HepG2 (cell line): ENCODE results near the gene CBX2. TPM values are rescaled to one million over a fixed set of nuclear protein-coding genes. Genes with fewer than 3 reads are reported as not detected.

ENCODE experiments used
- CBX2 ChIP-seq, 2 experiments: fragments of 200-600 bp in 1 of 2; sonication (generic); formaldehyde crosslinking in 1 of 2; IDR thresholded peaks; 2 replicates each; pipeline versions ENCODE4 v1.7.0 to v1.8.1; 2018 to 2022; ENCODE audit warnings: low read depth in 2 of 2, low read length in 1 of 2, mild to moderate bottlenecking in 1 of 2, missing genetic modification reagents in 1 of 2
- HES4 ChIP-seq: sonication (generic); formaldehyde crosslinking; IDR thresholded peaks from 2 replicates; pipeline ENCODE4 v1.9.0; 2021; ENCODE audit warnings: mild to moderate bottlenecking, missing genetic modification reagents, borderline replicate concordance
- HNRNPK ChIP-seq: fragments of 200-400 bp; formaldehyde crosslinking; IDR thresholded peaks from 2 replicates; pipeline ENCODE4 v1.6.1; 2018; ENCODE audit warnings: low read length, low read depth, moderate library complexity, mild to moderate bottlenecking; ENCODE audit not compliant: poor library complexity, severe bottlenecking
- KAT7 ChIP-seq: IDR thresholded peaks from 2 replicates; pipeline ENCODE4 v1.6.1; 2018; ENCODE audit warnings: borderline replicate concordance, missing compliant biosample characterization
- KDM2A ChIP-seq: sonication (generic); formaldehyde crosslinking; IDR thresholded peaks from 2 replicates; pipeline ENCODE4 v1.4.0; 2020; ENCODE audit warnings: low read depth, missing genetic modification reagents, borderline replicate concordance
- MAFG ChIP-seq: sonication (generic); formaldehyde crosslinking; IDR thresholded peaks from 2 replicates; pipeline ENCODE4 v1.5.1; 2020; ENCODE audit warnings: mild to moderate bottlenecking, missing genetic modification reagents
- MTA1 ChIP-seq: sonication (generic); formaldehyde crosslinking; IDR thresholded peaks from 2 replicates; pipeline ENCODE4 v1.4.0; 2020; ENCODE audit warnings: missing genetic modification reagents, mild to moderate bottlenecking, borderline replicate concordance
- PHF5A ChIP-seq: IDR thresholded peaks from one replicate; pipeline ENCODE4 v1.6.1; 2018; ENCODE audit warnings: low read depth, missing genetic modification reagents; ENCODE audit not compliant: unreplicated experiment
- POGZ ChIP-seq: sonication (generic); formaldehyde crosslinking; IDR thresholded peaks from 2 replicates; pipeline ENCODE4 v1.4.0; 2020; ENCODE audit warnings: mild to moderate bottlenecking, missing genetic modification reagents
- RBAK ChIP-seq: sonication (generic); formaldehyde crosslinking; IDR thresholded peaks from 2 replicates; pipeline ENCODE4 v1.5.1; 2020; ENCODE audit warnings: mild to moderate bottlenecking, missing genetic modification reagents
- SRY ChIP-seq: sonication (generic); formaldehyde crosslinking; IDR thresholded peaks from 2 replicates; pipeline ENCODE4 v1.8.0; 2022; ENCODE audit warnings: mild to moderate bottlenecking, missing genetic modification reagents
- ZFP62 ChIP-seq: sonication (generic); formaldehyde crosslinking; IDR thresholded peaks from 2 replicates; pipeline ENCODE4 v1.4.0; 2020; ENCODE audit warnings: missing genetic modification reagents
- ZNF124 ChIP-seq: sonication (generic); formaldehyde crosslinking; IDR thresholded peaks from 2 replicates; pipeline ENCODE4 v1.4.0; 2020; ENCODE audit warnings: missing genetic modification reagents
- ZNF33B ChIP-seq: sonication (generic); formaldehyde crosslinking; IDR thresholded peaks from 2 replicates; pipeline ENCODE4 v1.5.1; 2020; ENCODE audit warnings: mild to moderate bottlenecking, missing genetic modification reagents
- ZNF687 ChIP-seq: sonication (generic); formaldehyde crosslinking; IDR thresholded peaks from 2 replicates; pipeline ENCODE4 v1.5.1; 2020; ENCODE audit warnings: mild to moderate bottlenecking, missing genetic modification reagents, moderate library complexity
- polyA plus RNA-seq, 8 experiments: library from polyadenylated mRNA; depleted of rRNA in 3 of 8; stranded (reverse) in 7 of 8; unstranded in 1 of 8; fragments of >200 nt; fragmentation: Illumina TruSeq in 4 of 8; extraction: Trizol in 4 of 8; gene quantifications; 2 replicates each; pipeline versions ENCODE4 v1.2.1 to v1.2.3, GENCODE V29; 2011 to 2016; ENCODE audit warnings: low read depth in 4 of 8, missing spikeins in 1 of 8, mixed read lengths in 1 of 8; ENCODE audit not compliant: insufficient read depth in 1 of 8
- total RNA-seq, 5 experiments: library from RNA; depleted of rRNA; stranded (reverse); fragments of >200 nt; fragmentation: Illumina TruSeq; extraction: Trizol; gene quantifications; 2 replicates each; pipeline ENCODE4 v1.2.3, GENCODE V29; 2016; ENCODE audit warnings: low read depth in 1 of 5
- TF ChIP-seq, protein P1 (sequence below): sonication (generic); formaldehyde crosslinking; IDR thresholded peaks from 2 replicates; pipeline ENCODE4 v1.5.1; 2020; ENCODE audit warnings: missing genetic modification reagents, mild to moderate bottlenecking, borderline replicate concordance
- TF ChIP-seq, protein P2 (sequence below): sonication (generic); formaldehyde crosslinking; IDR thresholded peaks from 2 replicates; pipeline ENCODE4 v1.5.0; 2020; ENCODE audit warnings: missing genetic modification reagents
- TF ChIP-seq, protein P3 (sequence below): sonication (generic); formaldehyde crosslinking; conservative IDR thresholded peaks from 2 replicates; pipeline ENCODE4 v1.4.0; 2020; ENCODE audit warnings: mild to moderate bottlenecking, missing genetic modification reagents, moderate library complexity

Gene CBX2
- total and polyA plus RNA-seq, 2 of the 13 experiments (the other 11 are each of a cell fraction or from before 2014, with no cell fraction given) = 14.5 to 31.1 TPM

DNA sequence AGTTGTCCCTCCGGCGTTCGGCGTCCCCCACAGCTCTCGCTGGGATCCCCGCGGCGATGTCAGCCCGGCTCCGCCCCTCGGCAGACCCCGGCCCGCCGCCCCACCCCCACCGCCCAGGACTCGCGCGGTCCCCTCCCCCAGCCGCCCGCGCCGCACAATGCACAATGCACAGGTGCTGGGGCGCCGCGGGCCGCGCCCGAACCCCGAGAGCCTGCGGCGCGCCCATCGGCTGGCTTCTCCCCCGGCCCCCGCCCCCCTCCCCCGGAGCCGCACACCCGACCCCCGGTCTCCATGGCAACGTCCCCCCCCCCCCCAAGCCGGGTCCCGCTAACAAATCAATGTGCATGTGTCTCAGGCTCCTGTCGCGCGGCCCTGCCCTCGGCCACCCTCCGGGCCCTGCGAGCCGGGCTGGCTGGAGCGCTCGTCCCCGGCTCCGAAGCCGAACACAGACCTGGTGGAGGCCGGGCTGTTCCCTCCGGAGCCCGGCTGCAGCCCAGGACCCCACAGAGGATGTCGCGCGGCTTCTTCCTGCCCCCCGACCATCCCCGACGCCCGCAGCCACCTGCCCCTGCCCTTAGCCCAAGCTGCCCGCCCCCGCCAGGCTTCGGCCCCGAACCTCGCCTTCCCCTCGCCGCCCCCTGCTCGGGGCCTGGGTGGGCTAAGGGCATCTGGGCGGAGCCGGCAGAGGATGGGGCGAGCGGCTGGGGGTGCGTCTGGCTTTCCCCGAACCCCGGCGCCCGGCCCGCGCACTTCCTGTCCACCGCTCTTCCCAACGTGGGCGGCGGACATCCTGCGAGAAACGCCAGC is 19.7 kb downstream of the CBX2 start (continued):
- TF ChIP-seq ZNF687 (CRISPR knock-in tag) (0 out of 2 replicates have a peak, but pooled peaks have one; percentile 3), SRY (CRISPR knock-in tag) (no peak), MTA1 (CRISPR knock-in tag) (no peak), MAFG (CRISPR knock-in tag) (no peak), RBAK (CRISPR knock-in tag) (no peak), PHF5A (CRISPR knock-in tag) (no peak), HNRNPK (peak; percentile 21), POGZ (CRISPR knock-in tag) (no peak), ZNF124 (CRISPR knock-in tag) (no peak), KAT7 (CRISPR knock-in tag) (no peak), CBX2 (IDR thresholded peaks at IDR 0.05; ENCODE audit: low read depth, low read length) (no peak), CBX2 (CRISPR knock-in tag; IDR thresholded peaks at IDR 0.05; ENCODE audit: low read depth) (0 out of 2 replicates have a peak, but pooled peaks have one; percentile 24), KDM2A (CRISPR knock-in tag) (no peak), ZFP62 (CRISPR knock-in tag) (no peak), ZNF33B (CRISPR knock-in tag) (peak; percentile 49; the same call in 1 of the 2 replicates), HES4 (CRISPR knock-in tag) (peak; percentile 65; the same call in 1 of the 2 replicates)
- TF ChIP-seq, protein P1, sequence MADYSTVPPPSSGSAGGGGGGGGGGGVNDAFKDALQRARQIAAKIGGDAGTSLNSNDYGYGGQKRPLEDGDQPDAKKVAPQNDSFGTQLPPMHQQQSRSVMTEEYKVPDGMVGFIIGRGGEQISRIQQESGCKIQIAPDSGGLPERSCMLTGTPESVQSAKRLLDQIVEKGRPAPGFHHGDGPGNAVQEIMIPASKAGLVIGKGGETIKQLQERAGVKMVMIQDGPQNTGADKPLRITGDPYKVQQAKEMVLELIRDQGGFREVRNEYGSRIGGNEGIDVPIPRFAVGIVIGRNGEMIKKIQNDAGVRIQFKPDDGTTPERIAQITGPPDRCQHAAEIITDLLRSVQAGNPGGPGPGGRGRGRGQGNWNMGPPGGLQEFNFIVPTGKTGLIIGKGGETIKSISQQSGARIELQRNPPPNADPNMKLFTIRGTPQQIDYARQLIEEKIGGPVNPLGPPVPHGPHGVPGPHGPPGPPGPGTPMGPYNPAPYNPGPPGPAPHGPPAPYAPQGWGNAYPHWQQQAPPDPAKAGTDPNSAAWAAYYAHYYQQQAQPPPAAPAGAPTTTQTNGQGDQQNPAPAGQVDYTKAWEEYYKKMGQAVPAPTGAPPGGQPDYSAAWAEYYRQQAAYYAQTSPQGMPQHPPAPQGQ (CRISPR knock-in tag) = 0 out of 2 replicates have a peak, but pooled peaks have one; percentile 67
- TF ChIP-seq, protein P2, sequence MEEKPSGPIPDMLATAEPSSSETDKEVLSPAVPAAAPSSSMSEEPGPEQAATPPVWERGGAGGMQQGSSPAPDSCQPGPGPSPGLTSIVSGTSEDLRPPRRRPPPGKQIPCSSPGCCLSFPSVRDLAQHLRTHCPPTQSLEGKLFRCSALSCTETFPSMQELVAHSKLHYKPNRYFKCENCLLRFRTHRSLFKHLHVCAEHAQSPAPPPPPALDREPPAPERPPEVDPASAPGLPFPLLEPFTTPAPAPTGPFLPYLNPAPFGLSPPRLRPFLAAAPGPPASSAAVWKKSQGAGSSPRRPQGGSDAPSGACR (CRISPR knock-in tag) = 0 out of 2 replicates have a peak, but pooled peaks have one; percentile 13
- TF ChIP-seq, protein P3, sequence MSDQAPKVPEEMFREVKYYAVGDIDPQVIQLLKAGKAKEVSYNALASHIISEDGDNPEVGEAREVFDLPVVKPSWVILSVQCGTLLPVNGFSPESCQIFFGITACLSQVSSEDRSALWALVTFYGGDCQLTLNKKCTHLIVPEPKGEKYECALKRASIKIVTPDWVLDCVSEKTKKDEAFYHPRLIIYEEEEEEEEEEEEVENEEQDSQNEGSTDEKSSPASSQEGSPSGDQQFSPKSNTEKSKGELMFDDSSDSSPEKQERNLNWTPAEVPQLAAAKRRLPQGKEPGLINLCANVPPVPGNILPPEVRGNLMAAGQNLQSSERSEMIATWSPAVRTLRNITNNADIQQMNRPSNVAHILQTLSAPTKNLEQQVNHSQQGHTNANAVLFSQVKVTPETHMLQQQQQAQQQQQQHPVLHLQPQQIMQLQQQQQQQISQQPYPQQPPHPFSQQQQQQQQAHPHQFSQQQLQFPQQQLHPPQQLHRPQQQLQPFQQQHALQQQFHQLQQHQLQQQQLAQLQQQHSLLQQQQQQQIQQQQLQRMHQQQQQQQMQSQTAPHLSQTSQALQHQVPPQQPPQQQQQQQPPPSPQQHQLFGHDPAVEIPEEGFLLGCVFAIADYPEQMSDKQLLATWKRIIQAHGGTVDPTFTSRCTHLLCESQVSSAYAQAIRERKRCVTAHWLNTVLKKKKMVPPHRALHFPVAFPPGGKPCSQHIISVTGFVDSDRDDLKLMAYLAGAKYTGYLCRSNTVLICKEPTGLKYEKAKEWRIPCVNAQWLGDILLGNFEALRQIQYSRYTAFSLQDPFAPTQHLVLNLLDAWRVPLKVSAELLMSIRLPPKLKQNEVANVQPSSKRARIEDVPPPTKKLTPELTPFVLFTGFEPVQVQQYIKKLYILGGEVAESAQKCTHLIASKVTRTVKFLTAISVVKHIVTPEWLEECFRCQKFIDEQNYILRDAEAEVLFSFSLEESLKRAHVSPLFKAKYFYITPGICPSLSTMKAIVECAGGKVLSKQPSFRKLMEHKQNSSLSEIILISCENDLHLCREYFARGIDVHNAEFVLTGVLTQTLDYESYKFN (CRISPR knock-in tag) = no peak
